Epithelial cell of proximal tubule (primary cell): ENCODE measurements around the gene TNC. TPM values are rescaled to one million over a fixed set of nuclear protein-coding genes. Genes with fewer than 3 reads are reported as not detected.

Experiments used
- DNase-seq: peaks from one replicate; pipeline ENCODE4 v3.0.0-alpha.2; 2011; ENCODE audit warnings: low read depth
- H3K4me3 ChIP-seq: 2 replicates; pipeline ENCODE4 v1.5.1; 2011; ENCODE audit warnings: low read depth, mild to moderate bottlenecking, low read length
- total RNA-seq: library from RNA; depleted of rRNA; stranded (reverse); fragments of >200 nt; gene quantifications from 2 replicates; pipeline ENCODE4 v1.2.3, GENCODE V29; 2015
- TF ChIP-seq, protein P1 (sequence below): conservative IDR thresholded peaks from 2 replicates; pipeline ENCODE4 v1.5.1; 2012; ENCODE audit warnings: low read depth, mild to moderate bottlenecking, low read length

TNC gene
- total RNA-seq, 1 donor from 2014 or later, result 68.9 TPM

DNA sequence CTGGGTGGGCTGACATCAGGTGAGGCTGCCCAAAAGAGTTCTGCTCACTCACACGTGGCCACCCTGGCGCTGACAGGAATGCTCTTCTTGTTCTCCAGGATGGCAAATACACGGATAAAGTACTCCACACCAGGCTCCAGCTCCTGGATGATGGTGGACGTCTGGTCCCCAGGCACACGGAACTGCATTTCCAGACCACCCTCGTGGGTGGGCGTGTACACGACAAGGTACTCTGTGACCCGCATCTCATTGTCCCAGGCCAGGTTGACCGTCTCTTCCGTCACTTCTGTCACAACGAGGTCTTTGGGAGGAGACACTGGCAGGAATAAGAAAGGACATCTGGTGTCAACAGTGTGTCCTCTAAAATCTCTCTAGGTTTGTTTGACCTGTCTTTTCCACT lies 33.8 kb downstream of the TNC start:
- no peak for DNase-seq
- TF ChIP-seq, protein P1, sequence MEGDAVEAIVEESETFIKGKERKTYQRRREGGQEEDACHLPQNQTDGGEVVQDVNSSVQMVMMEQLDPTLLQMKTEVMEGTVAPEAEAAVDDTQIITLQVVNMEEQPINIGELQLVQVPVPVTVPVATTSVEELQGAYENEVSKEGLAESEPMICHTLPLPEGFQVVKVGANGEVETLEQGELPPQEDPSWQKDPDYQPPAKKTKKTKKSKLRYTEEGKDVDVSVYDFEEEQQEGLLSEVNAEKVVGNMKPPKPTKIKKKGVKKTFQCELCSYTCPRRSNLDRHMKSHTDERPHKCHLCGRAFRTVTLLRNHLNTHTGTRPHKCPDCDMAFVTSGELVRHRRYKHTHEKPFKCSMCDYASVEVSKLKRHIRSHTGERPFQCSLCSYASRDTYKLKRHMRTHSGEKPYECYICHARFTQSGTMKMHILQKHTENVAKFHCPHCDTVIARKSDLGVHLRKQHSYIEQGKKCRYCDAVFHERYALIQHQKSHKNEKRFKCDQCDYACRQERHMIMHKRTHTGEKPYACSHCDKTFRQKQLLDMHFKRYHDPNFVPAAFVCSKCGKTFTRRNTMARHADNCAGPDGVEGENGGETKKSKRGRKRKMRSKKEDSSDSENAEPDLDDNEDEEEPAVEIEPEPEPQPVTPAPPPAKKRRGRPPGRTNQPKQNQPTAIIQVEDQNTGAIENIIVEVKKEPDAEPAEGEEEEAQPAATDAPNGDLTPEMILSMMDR, result no peak
- H3K4me3 ChIP-seq, result no peak overlapping the region

DNA sequence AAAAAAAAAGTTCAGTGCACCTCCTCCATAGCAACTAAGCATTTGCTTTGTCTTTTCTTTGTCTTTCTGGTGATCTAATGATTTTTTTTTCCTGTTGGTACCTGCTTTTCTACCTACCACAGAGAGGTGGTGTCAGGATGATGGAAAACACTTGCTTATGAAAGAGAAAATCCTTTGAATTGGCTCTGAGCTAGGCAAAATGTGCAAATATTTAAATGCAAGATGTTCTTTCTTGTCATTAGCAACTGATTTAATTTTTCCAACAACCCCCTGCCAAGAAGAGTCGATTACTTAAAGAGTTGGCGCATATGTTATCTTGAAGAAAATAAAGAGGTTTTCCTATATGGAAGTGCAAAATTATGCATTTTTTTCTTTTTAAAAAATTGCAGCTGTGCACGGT lies 37.7 kb downstream of the TNC start:
- H3K4me3 ChIP-seq, result no peak overlapping the region
- DNase-seq, result no peak
- TF ChIP-seq, protein P1, result no peak

DNA sequence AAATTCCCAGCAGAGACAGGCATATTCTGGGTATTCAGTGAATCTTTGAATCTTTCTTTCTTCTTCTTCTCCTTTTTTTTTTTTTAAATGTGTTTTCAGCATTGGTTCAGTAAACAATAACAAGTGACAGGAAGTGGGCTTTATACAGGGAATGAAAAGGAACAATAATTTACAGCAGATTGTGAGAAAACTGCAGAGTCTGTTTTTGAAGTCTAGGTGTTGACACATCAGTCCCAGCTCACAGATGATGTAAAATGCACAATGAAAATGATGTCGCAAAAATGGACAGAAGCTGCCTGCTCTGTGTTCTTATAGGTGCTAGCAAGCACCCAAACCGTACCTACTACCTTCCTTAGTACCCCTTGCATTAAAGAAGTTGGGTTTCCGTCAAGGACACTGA lies 38.8 kb downstream of the TNC start:
- no peak for DNase-seq
- H3K4me3 ChIP-seq, result no peak overlapping the region
- TF ChIP-seq, protein P1, result no peak

DNA sequence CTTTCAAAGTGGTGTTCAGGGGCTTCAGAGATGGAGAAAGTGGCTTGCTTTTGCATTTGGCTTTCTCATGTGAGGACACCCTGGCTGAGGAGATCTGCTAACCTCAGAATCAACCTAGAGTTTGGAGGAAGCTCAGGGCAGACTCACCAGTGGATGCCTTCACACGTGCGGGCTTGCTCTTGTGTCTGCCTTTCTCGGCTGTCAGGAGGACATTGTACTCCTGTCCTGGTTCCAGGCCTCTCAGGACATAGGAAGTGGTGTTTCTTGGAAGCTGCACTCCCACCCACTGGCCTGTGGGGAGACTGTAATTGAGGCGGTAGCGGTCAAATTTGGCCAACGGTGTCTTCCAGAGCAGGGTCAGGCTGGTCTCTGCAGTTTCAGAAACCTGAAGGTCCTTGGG lies 44.5 kb downstream of the TNC start:
- TF ChIP-seq, protein P1, result no peak
- no peak overlapping the region for H3K4me3 ChIP-seq
- DNase-seq, result no peak

DNA sequence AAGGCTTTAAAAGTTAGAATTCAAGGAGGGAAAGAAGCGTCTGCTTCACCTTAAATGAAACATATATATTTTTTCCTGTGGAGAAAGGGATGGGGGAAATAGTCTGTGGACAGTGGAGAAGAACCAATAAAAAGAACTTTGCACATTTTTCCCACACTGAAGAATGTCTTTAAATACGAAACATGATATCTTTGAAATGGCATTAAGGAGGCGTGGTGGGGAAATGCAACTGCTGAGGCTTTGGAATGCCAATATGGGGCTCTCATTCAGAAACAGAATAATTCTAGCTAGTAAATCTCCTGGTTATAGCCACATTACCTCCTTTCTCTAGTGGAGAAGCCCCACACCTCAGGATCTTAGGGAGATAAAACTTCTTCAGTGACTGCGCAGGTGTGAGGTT lies 46.8 kb downstream of the TNC start:
- H3K4me3 ChIP-seq, result no peak overlapping the region
- DNase-seq, result no peak
- TF ChIP-seq, protein P1, result no peak

DNA sequence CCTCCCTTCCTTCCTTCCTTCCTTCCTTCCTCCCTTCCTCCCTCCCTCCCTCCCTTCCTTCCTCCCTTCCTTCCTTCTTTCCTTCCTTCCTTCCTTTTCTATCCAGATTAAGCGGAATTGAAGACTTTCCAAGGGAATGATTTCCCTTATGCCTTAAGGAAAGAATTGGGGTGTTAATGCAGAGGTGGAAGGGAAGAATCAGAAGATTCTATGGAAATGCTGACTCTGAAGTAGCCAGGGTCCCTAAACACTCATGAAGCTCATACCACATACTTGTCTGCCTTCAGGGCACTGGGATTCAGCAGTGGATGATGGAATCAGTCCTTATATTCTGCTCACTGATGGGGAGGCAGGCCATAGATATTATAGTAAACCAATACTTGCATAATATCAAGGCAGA lies 48.2 kb downstream of the TNC start:
- no peak overlapping the region for H3K4me3 ChIP-seq
- TF ChIP-seq, protein P1, result no peak
- no peak for DNase-seq

DNA sequence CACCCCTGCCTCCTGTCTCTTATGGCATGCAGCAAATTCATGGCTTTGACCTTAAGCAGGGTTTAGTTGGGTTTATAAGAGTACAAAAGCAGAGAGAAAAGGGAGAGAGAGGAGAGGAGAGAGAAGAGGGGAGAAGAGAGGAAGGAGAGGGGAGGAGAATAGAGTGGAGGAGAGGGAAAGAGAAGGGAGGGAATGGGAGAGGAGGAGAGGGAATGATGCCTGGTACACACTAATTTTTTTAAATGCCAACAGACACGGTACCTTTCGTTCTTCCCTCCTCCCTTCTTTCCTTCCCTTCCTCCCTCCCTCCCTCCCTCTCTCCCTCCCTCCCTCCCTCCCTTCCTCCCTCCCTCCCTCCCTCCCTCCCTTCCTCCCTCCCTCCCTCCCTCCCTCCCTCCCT lies 48.7 kb downstream of the TNC start:
- no peak for DNase-seq
- TF ChIP-seq, protein P1, result no peak

More for the DNA sequence above, 48.7 kb downstream of the TNC start:
- no peak overlapping the region for H3K4me3 ChIP-seq
